GM21825 (cell line): ENCODE results near the gene MIPOL1.
"Not testable (repeated sequence)": the region's sequence is repeated elsewhere in the genome, so short reads cannot be mapped to it uniquely, and the experiment has no call there.

Experiments used
- ATAC-seq: cut with Tn5 transposase; IDR thresholded peaks from one replicate; pipeline ENCODE4 v1.9.1; 2021; ENCODE audit warnings: mild to moderate bottlenecking, moderate library complexity; ENCODE audit not compliant: unreplicated experiment

Gene MIPOL1, protein sequence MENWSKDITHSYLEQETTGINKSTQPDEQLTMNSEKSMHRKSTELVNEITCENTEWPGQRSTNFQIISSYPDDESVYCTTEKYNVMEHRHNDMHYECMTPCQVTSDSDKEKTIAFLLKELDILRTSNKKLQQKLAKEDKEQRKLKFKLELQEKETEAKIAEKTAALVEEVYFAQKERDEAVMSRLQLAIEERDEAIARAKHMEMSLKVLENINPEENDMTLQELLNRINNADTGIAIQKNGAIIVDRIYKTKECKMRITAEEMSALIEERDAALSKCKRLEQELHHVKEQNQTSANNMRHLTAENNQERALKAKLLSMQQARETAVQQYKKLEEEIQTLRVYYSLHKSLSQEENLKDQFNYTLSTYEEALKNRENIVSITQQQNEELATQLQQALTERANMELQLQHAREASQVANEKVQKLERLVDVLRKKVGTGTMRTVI

GRCh38 chr14:37197421-37198272 is at the start of gene MIPOL1:
MIPOL1 (plus strand) TSS chr14:37197937; CDS start chr14:37247889, 49,952 bp downstream.
- ATAC-seq: no peak

- ATAC-seq: no peak
These were observed 47.3 kb upstream of the MIPOL1 start for GRCh38 chr14:37150414-37150813.

GRCh38 chr14:37153005-37153404 is 44.7 kb upstream of the MIPOL1 start:
- no peak for ATAC-seq

- no peak for ATAC-seq
These were observed 44.3 kb upstream of the MIPOL1 start for GRCh38 chr14:37153483-37153882.

GRCh38 chr14:37157987-37158386 is 39.8 kb upstream of the MIPOL1 start:
- ATAC-seq: no peak

DNA sequence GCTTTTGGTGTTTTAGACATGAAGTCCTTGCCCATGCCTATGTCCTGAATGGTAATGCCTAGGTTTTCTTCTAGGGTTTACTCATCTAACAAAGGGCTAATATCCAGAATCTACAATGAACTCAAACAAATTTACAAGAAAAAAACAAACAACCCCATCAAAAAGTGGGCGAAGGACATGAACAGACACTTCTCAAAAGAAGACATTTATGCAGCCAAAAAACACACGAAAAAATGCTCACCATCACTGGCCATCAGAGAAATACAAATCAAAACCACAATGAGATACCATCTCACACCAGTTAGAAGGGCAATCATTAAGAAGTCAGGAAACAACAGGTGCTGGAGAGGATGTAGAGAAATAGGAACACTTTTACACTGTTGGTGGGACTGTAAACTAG is 35.4 kb upstream of the MIPOL1 start:
- ATAC-seq: not testable (repeated sequence)

GRCh38 chr14:37165794-37166193 is 31.9 kb upstream of the MIPOL1 start:
- ATAC-seq: no peak

DNA sequence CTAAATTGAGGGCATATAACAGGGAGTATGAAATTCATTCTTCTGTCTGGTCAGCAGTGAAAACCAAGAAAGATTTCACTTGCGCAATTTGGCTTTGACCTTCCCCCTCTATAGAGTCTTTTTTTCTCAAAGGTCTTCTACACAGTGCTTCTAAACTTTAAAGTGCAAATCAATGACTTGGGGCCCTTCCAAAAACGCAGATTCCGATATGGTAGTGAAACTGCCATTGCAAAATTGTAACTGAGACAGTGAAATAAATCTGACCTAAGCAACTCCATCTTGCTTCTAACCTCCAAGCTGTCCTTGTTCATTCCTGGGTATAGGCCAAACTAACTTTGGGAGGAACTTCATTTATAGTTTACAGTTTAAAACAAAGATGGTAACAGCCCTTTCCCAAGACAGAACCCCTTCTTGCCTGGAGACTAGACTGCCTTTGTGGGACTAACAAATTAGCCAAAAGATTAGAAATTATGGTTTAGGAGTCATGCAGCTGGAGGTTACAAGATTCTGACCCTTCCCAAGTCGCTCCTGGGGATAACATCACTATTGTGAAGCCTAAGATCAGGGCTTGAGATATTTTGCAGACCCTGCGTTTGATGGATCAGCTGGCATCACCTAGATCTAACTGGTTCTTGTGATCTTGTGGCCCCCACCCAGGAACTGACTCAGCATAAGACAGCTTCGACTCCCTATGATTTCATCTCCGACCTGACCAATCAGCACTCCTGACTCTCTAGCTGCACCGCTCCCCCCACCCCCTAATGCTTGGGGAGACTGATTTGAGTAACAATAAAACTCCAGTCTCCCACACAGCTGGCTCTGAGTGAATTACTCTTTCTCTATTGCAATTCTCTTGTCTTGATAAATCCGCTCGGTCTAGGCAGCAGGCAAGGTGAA is 30.3 kb upstream of the MIPOL1 start:
- ATAC-seq: no peak

- ATAC-seq: no peak
These were observed 29.0 kb upstream of the MIPOL1 start for GRCh38 chr14:37168721-37169120.

GRCh38 chr14:37170237-37170636 is 27.5 kb upstream of the MIPOL1 start:
- no peak for ATAC-seq

GRCh38 chr14:37170993-37171392 is 26.7 kb upstream of the MIPOL1 start:
- no peak for ATAC-seq

DNA sequence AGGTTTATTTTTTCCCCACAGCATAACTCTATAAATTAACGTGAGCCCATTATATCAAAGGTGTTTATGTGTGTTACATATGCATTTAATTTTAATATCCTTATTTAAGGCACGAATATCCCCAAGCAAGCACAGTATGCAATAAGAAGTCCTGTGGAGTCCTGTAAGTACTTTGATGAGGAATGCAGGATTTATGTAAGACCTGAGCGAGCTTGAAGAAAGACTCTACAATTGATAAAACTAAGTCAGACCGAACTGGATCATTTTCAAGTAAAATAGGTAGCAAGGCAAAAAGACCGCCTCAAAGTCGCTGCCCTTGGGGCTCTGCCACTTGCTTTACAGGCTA is 26.1 kb upstream of the MIPOL1 start:
- no peak for ATAC-seq

DNA sequence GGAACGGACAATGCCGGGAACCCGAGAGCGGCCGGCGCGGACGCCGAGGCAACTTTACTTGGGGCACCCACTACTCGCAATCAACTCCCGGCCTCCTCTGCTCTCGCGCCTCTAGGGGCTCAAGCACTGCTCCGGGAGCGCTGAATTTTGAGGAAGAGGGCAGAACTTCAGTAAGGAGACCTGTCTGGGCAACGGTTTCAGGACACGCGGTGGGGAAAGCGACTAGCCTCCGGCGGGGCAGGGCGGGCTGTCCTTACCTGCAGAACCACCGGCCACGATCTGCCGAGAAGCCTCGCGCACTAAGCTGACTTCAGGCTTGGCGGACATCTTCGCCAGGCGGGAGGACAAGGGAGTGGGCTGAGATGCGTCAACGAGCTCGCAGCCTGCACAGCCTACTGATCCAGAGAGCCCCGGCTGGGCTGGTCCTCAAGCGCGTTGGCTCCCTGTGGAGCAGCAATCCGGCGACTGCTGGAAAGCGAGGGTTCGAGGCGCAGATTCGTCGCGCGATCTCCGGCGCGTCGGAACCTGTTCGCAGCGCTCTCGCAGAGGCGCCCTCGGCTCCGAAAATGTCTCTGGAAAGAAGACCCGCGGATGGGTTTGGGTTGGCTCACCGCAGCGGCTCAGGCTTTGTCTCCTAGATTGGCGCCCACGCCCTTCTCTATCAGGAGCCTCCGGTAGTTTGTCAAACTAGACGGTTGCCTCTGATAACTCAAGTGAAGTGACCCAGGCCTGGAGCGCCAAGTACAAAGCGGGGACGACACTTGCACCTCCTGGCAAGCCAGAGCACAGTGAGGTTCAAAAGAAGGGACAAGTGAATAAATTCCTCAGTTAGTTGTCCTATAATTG is 25.5 kb upstream of the MIPOL1 start, which contains the start of gene SLC25A21:
Gene SLC25A21 (minus strand): TSS at position 583 of the 846 bp plus-strand sequence.
- ATAC-seq: no peak

GRCh38 chr14:37172936-37173614 is 24.7 kb upstream of the MIPOL1 start:
- no peak for ATAC-seq

DNA sequence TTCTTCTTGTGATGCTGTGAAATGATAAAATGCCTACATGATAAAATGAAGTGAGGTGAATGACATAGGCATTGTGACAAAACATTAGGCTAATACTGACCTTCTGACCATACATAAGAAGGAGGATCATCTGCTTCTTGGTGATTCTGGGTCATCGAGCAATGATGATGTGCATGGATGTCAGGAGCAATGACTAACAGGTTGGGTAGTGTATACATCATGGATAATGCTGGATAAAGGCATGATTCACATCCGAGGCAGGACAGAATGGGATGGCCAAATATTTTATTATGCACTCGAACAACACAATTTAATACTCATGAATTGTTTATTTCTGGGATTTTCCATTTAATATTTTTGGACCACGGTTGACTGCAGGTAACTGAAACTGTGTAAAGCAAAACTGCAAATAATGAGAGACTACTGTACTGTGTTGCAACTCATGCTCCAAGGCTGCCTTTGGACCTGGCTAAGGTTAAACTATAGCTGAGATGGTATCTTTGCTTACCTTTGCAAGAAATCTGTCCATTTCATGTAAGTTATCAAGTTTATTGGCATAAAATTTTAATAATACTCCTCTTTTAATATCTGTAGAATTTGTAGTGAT is 17.7 kb upstream of the MIPOL1 start:
- no peak for ATAC-seq

DNA sequence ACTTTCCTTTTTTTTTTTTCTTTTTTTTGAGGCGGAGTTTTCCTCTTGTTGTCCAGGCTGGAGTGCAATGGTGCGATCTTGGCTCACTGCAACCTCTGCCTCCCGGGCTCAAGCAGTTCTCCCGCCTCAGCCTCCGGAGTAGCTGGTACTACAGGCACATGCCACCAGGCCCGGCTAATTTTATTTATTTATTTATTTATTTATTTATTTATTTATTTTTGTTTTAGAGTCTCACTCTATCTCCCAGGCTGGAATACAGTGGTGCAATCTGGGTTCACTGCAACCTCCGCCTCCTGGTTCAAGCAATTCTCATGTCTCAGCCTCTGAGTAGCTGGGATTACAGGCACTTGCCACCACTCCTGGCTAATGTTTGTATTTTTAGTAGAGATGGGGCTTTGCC is 16.9 kb upstream of the MIPOL1 start:
- not testable (repeated sequence) for ATAC-seq

- ATAC-seq: no peak
These were observed 16.3 kb upstream of the MIPOL1 start for GRCh38 chr14:37181441-37181840.

- ATAC-seq: not testable (repeated sequence)
These were observed 13.2 kb upstream of the MIPOL1 start for GRCh38 chr14:37184520-37184919.

- ATAC-seq: no peak
These were observed 12.1 kb upstream of the MIPOL1 start for GRCh38 chr14:37185670-37186069.
